ENCODE results near the gene DERL3. TPM values are rescaled to one million over a fixed set of nuclear protein-coding genes. Genes with fewer than 3 reads are reported as not detected.

DERL3 gene
- total RNA-seq, 5 donors from 2014 or later (not counting 1 experiment from before 2014, with no cell fraction given) = 1.2 to 3.9 (median 2.8) TPM

- Mint-ChIP-seq H3K4me3 (peak overlapping the region; percentile 87 to 95 (median 89)), H3K27ac (peak overlapping the region in 1 of 2 donors; percentile 59), H3K9me3 (no peaks in the 10 kb centered on the region), H3K4me1 (peaks cover 15 to 24% (median 21%) of the 10 kb centered on the region in 3 donors), H3K36me3 (peaks cover 2% of the 10 kb centered on the region), H3K27me3 (no peaks in the 10 kb centered on the region)
- DNase-seq (no peak), ATAC-seq (replicated peaks in 1 of 4) (no peak)
- ChIA-PET POLR2A (no interaction called here), CTCF (no interaction called here)
- H3K9me3 ChIP-seq = no peaks in the 10 kb centered on the region
- peaks cover 0 to 2% of the 10 kb centered on the region in 2 experiments for H3K27me3 ChIP-seq (replicated peaks in 1 of 2; ENCODE audit: control insufficient read depth in 2 of 2, extremely low read depth in 1 of 2, insufficient read depth in 2 of 2, low read length in 1 of 2)
- no peak overlapping the region for H3K4me3 ChIP-seq (ENCODE audit: control insufficient read depth in 1 of 2, extremely low read depth in 1 of 2, low read length in 1 of 2)
- 96% methylated on average over 12 of the region's 12 CpGs for WGBS (ENCODE audit: insufficient coverage)
- H3K36me3 ChIP-seq (ENCODE audit: control insufficient read depth in 2 of 2, extremely low read depth in 1 of 2, insufficient read depth in 1 of 2, low read length in 1 of 2) = peaks cover 15 to 23% of the 10 kb centered on the region in 2 donors
- peaks cover 0 to 23% of the 10 kb centered on the region in 2 experiments for H3K4me1 ChIP-seq (ENCODE audit: control insufficient read depth in 1 of 2, extremely low read depth in 1 of 2, insufficient read depth in 2 of 2, low read length in 2 of 2)
- no peak overlapping the region for H3K27ac ChIP-seq (ENCODE audit: low read length)
Measured at GRCh38 chr22:23837496-23837859, 1.3 kb downstream of the DERL3 start.

GRCh38 chr22:23836692-23837495 lies 1.9 kb downstream of the DERL3 start:
- H3K36me3 Mint-ChIP-seq = peaks cover 2% of the 10 kb centered on the region
- Histone ChIP-seq H3K27ac (ENCODE audit: low read length) (no peak overlapping the region), H3K4me3 (ENCODE audit: control insufficient read depth in 1 of 2, extremely low read depth in 1 of 2, low read length in 1 of 2) (no peak overlapping the region), H3K9me3 (no peaks in the 10 kb centered on the region), H3K4me1 (ENCODE audit: control insufficient read depth in 1 of 2, extremely low read depth in 1 of 2, insufficient read depth in 2 of 2, low read length in 2 of 2) (peaks cover 0 to 23% of the 10 kb centered on the region in 2 experiments), H3K36me3 (ENCODE audit: control insufficient read depth in 2 of 2, extremely low read depth in 1 of 2, insufficient read depth in 1 of 2, low read length in 1 of 2) (peaks cover 20 to 28% of the 10 kb centered on the region in 2 donors), H3K27me3 (replicated peaks in 1 of 2; ENCODE audit: control insufficient read depth in 2 of 2, extremely low read depth in 1 of 2, insufficient read depth in 2 of 2, low read length in 1 of 2) (peaks cover 0 to 2% of the 10 kb centered on the region in 2 experiments)
- no peak for ATAC-seq (replicated peaks in 1 of 4)
- no peak for DNase-seq
- H3K4me1 Mint-ChIP-seq = peaks cover 15 to 24% (median 21%) of the 10 kb centered on the region in 3 donors
- ChIA-PET POLR2A (no interaction called here), CTCF (no interaction called here)
- no peaks in the 10 kb centered on the region for H3K27me3 Mint-ChIP-seq
- no peak overlapping the region for H3K27ac Mint-ChIP-seq
- peak overlapping the region; percentile 55 to 95 (median 89) for H3K4me3 Mint-ChIP-seq
- H3K9me3 Mint-ChIP-seq = no peaks in the 10 kb centered on the region
- WGBS (ENCODE audit: insufficient coverage) = 94% methylated on average over 9 of the region's 12 CpGs

- CTCF ChIA-PET = no interaction called here
- H3K36me3 Mint-ChIP-seq = peaks cover 2% of the 10 kb centered on the region
Measured at GRCh38 chr22:23836281-23836680, 2.5 kb downstream of the DERL3 start.

GRCh38 chr22:23835484-23836144 lies 3.2 kb downstream of the DERL3 start:
- Histone ChIP-seq H3K9me3 (no peaks in the 10 kb centered on the region), H3K27me3 (replicated peaks in 1 of 2; ENCODE audit: control insufficient read depth in 2 of 2, extremely low read depth in 1 of 2, insufficient read depth in 2 of 2, low read length in 1 of 2) (no peaks in the 10 kb centered on the region), H3K36me3 (ENCODE audit: control insufficient read depth in 2 of 2, extremely low read depth in 1 of 2, insufficient read depth in 1 of 2, low read length in 1 of 2) (peaks cover 25 to 34% of the 10 kb centered on the region in 2 donors), H3K27ac (ENCODE audit: low read length) (no peak overlapping the region), H3K4me3 (ENCODE audit: control insufficient read depth in 1 of 2, extremely low read depth in 1 of 2, low read length in 1 of 2) (no peak overlapping the region), H3K4me1 (ENCODE audit: control insufficient read depth in 1 of 2, extremely low read depth in 1 of 2, insufficient read depth in 2 of 2, low read length in 2 of 2) (peaks cover 0 to 23% of the 10 kb centered on the region in 2 experiments)
- 91% methylated on average over 9 of the region's 11 CpGs for WGBS (ENCODE audit: insufficient coverage)
- Mint-ChIP-seq H3K9me3 (no peaks in the 10 kb centered on the region), H3K27me3 (no peaks in the 10 kb centered on the region), H3K4me1 (peaks cover 15 to 24% (median 21%) of the 10 kb centered on the region in 3 donors), H3K27ac (peak overlapping the region in 1 of 2 donors; percentile 58), H3K36me3 (peaks cover 6% of the 10 kb centered on the region), H3K4me3 (no peak overlapping the region)
- no peak for ATAC-seq (replicated peaks in 1 of 4)
- ChIA-PET CTCF (interaction anchor here in 1 of 2 donors (0.6 kb wide), 1 partner anchor 703 kb away, joined by 4 read pairs; no protein-coding TSS in a partner anchor), POLR2A (no interaction called here)
- DNase-seq = no peak

More at GRCh38 chr22:23836281-23836680, 2.5 kb downstream of the DERL3 start:
- no peak overlapping the region for H3K4me3 ChIP-seq (ENCODE audit: control insufficient read depth in 1 of 2, extremely low read depth in 1 of 2, low read length in 1 of 2)
- H3K4me1 ChIP-seq (ENCODE audit: control insufficient read depth in 1 of 2, extremely low read depth in 1 of 2, insufficient read depth in 2 of 2, low read length in 2 of 2) = peaks cover 0 to 23% of the 10 kb centered on the region in 2 experiments
- H3K27me3 Mint-ChIP-seq = no peaks in the 10 kb centered on the region
- no peaks in the 10 kb centered on the region for H3K9me3 Mint-ChIP-seq
- peaks cover 25 to 29% of the 10 kb centered on the region in 2 donors for H3K36me3 ChIP-seq (ENCODE audit: control insufficient read depth in 2 of 2, extremely low read depth in 1 of 2, insufficient read depth in 1 of 2, low read length in 1 of 2)
- WGBS (ENCODE audit: insufficient coverage) = 98% methylated on average over 4 of the region's 5 CpGs
- no peak overlapping the region for H3K27ac ChIP-seq (ENCODE audit: low read length)
- ATAC-seq (replicated peaks in 1 of 4) (no peak), DNase-seq (no peak)
- no peaks in the 10 kb centered on the region for H3K27me3 ChIP-seq (replicated peaks in 1 of 2; ENCODE audit: control insufficient read depth in 2 of 2, extremely low read depth in 1 of 2, insufficient read depth in 2 of 2, low read length in 1 of 2)
- no peaks in the 10 kb centered on the region for H3K9me3 ChIP-seq
- POLR2A ChIA-PET = no interaction called here
- H3K4me1 Mint-ChIP-seq = peaks cover 15 to 24% (median 21%) of the 10 kb centered on the region in 3 donors
- no peak overlapping the region for H3K27ac Mint-ChIP-seq
- H3K4me3 Mint-ChIP-seq = peak overlapping the region; percentile 25 to 40 (median 37)

- Histone ChIP-seq H3K27me3 (replicated peaks in 1 of 2; ENCODE audit: control insufficient read depth in 2 of 2, extremely low read depth in 1 of 2, insufficient read depth in 2 of 2, low read length in 1 of 2) (no peaks in the 10 kb centered on the region), H3K4me3 (ENCODE audit: control insufficient read depth in 1 of 2, extremely low read depth in 1 of 2, low read length in 1 of 2) (no peak overlapping the region), H3K27ac (ENCODE audit: low read length) (no peak overlapping the region), H3K9me3 (no peaks in the 10 kb centered on the region), H3K36me3 (ENCODE audit: control insufficient read depth in 2 of 2, extremely low read depth in 1 of 2, insufficient read depth in 1 of 2, low read length in 1 of 2) (peaks cover 25 to 38% of the 10 kb centered on the region in 2 donors), H3K4me1 (ENCODE audit: control insufficient read depth in 1 of 2, extremely low read depth in 1 of 2, insufficient read depth in 2 of 2, low read length in 2 of 2) (peaks cover 0 to 23% of the 10 kb centered on the region in 2 experiments)
- ChIA-PET CTCF (no interaction called here), POLR2A (no interaction called here)
- DNase-seq (no peak), ATAC-seq (replicated peaks in 1 of 4) (no peak)
- H3K9me3 Mint-ChIP-seq = no peaks in the 10 kb centered on the region
- no peaks in the 10 kb centered on the region for H3K27me3 Mint-ChIP-seq
- peaks cover 15 to 24% (median 20%) of the 10 kb centered on the region in 3 donors for H3K4me1 Mint-ChIP-seq
- WGBS (ENCODE audit: insufficient coverage) = 98% methylated on average over 10 of the region's 10 CpGs
- H3K4me3 Mint-ChIP-seq = no peak overlapping the region
- peak overlapping the region in 1 of 2 donors; percentile 16 for H3K27ac Mint-ChIP-seq
- peaks cover 11% of the 10 kb centered on the region for H3K36me3 Mint-ChIP-seq
Measured at GRCh38 chr22:23834793-23835483, 3.9 kb downstream of the DERL3 start.

GRCh38 chr22:23834406-23834792 lies 4.4 kb downstream of the DERL3 start:
- peaks cover 26 to 40% of the 10 kb centered on the region in 2 donors for H3K36me3 ChIP-seq (ENCODE audit: control insufficient read depth in 2 of 2, extremely low read depth in 1 of 2, insufficient read depth in 1 of 2, low read length in 1 of 2)
- POLR2A ChIA-PET = no interaction called here
- Mint-ChIP-seq H3K4me1 (peaks cover 15 to 24% (median 16%) of the 10 kb centered on the region in 3 donors), H3K36me3 (peaks cover 16% of the 10 kb centered on the region), H3K9me3 (no peaks in the 10 kb centered on the region), H3K27ac (no peak overlapping the region), H3K4me3 (no peak overlapping the region), H3K27me3 (no peaks in the 10 kb centered on the region)
- H3K27ac ChIP-seq (ENCODE audit: low read length) = no peak overlapping the region
- ATAC-seq (replicated peaks in 1 of 4) (no peak), DNase-seq (no peak)
- H3K27me3 ChIP-seq (replicated peaks in 1 of 2; ENCODE audit: control insufficient read depth in 2 of 2, extremely low read depth in 1 of 2, insufficient read depth in 2 of 2, low read length in 1 of 2) = no peaks in the 10 kb centered on the region
- H3K4me3 ChIP-seq (ENCODE audit: control insufficient read depth in 1 of 2, extremely low read depth in 1 of 2, low read length in 1 of 2) = no peak overlapping the region
- CTCF ChIA-PET = no interaction called here
- H3K4me1 ChIP-seq (ENCODE audit: control insufficient read depth in 1 of 2, extremely low read depth in 1 of 2, insufficient read depth in 2 of 2, low read length in 2 of 2) = peaks cover 0 to 18% of the 10 kb centered on the region in 2 experiments
- WGBS (ENCODE audit: insufficient coverage) = no CpG with 5 or more reads among the region's 3 CpGs
- H3K9me3 ChIP-seq = no peaks in the 10 kb centered on the region

Data from T-cell (primary cell).